ENCODE measurements around the gene THOC7. TPM values are rescaled to one million over a fixed set of nuclear protein-coding genes. Genes with fewer than 3 reads are reported as not detected.

THOC7 gene
- total RNA-seq, 2 experiments from 2014 or later: 77.7 to 78.1 TPM

DNA sequence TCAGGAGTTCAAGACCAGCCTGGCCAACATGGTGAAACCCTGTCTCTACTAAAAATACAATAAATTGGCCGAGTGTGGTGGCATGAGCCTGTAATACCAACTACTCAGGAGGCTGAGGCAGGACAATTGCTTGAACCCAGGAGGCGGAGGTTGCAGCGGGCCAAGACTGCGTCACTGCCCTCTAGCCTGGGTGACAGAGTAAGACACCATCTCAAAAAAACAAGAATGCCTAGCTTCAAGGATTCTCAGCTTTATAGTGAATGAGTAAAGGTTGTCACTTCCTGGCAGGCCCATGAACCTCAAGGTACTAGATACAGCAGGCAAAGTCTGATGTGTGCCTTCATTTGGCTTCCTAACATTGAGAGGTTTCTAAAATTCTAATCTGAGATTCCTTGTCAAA lies 14.4 kb downstream of the THOC7 start:
- no peak overlapping the region for H3K27ac Mint-ChIP-seq
- no peak for DNase-seq
- H3K4me1 Mint-ChIP-seq: no peaks in the 10 kb centered on the region
- H3K27me3 Mint-ChIP-seq: no peaks in the 10 kb centered on the region
- CTCF ChIA-PET: interaction anchor here (1.3 kb wide), 1 partner anchor 13 kb away, joined by 3 read pairs; no protein-coding TSS in a partner anchor
- ATAC-seq: no peak
- H3K9me3 Mint-ChIP-seq (ENCODE audit: low read depth): no peaks in the 10 kb centered on the region
- no peak overlapping the region for H3K4me3 Mint-ChIP-seq
- H3K36me3 Mint-ChIP-seq: peaks cover 18% of the 10 kb centered on the region

DNA sequence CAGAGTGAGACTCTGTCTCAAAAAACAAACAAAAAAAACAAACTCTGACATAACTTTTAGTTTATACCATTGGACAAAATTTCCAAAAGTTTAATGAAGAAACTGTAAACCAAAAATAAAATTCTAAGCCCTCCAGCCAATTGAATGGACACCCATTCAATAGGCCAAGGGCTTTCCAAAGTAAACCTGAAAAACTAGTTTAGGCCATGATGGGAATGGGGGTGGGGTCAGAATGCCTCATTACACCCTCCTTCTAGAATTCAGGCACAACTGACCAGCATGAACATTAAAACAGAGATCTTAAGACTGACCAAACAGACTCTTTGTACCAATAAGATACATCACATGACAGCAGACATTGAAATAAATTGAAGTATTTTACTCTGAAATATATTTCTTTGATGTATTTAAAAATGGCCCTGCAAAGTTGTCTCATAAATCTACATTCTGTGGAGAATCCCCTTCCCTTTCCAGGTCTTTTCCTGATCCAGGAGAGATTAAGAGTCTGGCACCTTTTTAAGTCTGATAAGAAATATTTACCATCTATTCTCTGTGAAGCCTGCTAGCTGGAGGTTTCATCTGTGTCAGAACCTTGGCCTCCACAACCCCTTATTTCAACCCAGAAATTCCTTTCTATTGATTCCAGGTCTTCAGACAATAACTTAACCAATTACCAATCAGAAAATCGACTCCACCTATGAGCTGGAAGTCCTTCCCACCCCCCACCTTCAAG lies 15.7 kb downstream of the THOC7 start:
- DNase-seq: no peak
- CTCF ChIA-PET: interaction anchor here (1.3 kb wide), 1 partner anchor 14 kb away, joined by 3 read pairs; no protein-coding TSS in a partner anchor
- ATAC-seq: no peak
- Mint-ChIP-seq H3K4me1 (no peaks in the 10 kb centered on the region), H3K27ac (no peak overlapping the region), H3K4me3 (no peak overlapping the region), H3K27me3 (no peaks in the 10 kb centered on the region), H3K9me3 (ENCODE audit: low read depth) (peaks cover 3% of the 10 kb centered on the region), H3K36me3 (peaks cover 27% of the 10 kb centered on the region)

- no peaks in the 10 kb centered on the region for H3K27me3 Mint-ChIP-seq
- H3K4me3 Mint-ChIP-seq: no peak overlapping the region
- no peaks in the 10 kb centered on the region for H3K4me1 Mint-ChIP-seq
- peaks cover 24% of the 10 kb centered on the region for H3K36me3 Mint-ChIP-seq
- ATAC-seq (no peak), DNase-seq (no peak)
- CTCF ChIA-PET: no interaction called here
- peaks cover 3% of the 10 kb centered on the region for H3K9me3 Mint-ChIP-seq (ENCODE audit: low read depth)
- no peak overlapping the region for H3K27ac Mint-ChIP-seq
These were observed 18.4 kb downstream of the THOC7 start for GRCh38 chr3:63845215-63845614.

- DNase-seq: no peak
- Mint-ChIP-seq H3K27ac (no peak overlapping the region), H3K36me3 (peaks cover 19% of the 10 kb centered on the region), H3K4me3 (no peak overlapping the region), H3K9me3 (ENCODE audit: low read depth) (peaks cover 3% of the 10 kb centered on the region), H3K27me3 (no peaks in the 10 kb centered on the region), H3K4me1 (no peaks in the 10 kb centered on the region)
- no peak for ATAC-seq
- CTCF ChIA-PET: no interaction called here
These were observed 21.5 kb downstream of the THOC7 start for GRCh38 chr3:63842127-63842526.

GRCh38 chr3:63841704-63842103 lies 21.9 kb downstream of the THOC7 start:
- Mint-ChIP-seq H3K4me3 (no peak overlapping the region), H3K36me3 (peaks cover 19% of the 10 kb centered on the region), H3K4me1 (no peaks in the 10 kb centered on the region), H3K9me3 (ENCODE audit: low read depth) (peaks cover 3% of the 10 kb centered on the region), H3K27ac (no peak overlapping the region), H3K27me3 (no peaks in the 10 kb centered on the region)
- no peak for DNase-seq
- CTCF ChIA-PET: no interaction called here
- ATAC-seq: no peak

- H3K36me3 Mint-ChIP-seq: peaks cover 24% of the 10 kb centered on the region
- H3K9me3 Mint-ChIP-seq (ENCODE audit: low read depth): no peaks in the 10 kb centered on the region
- CTCF ChIA-PET: interaction anchor here (0.6 kb wide), 1 partner anchor 128 kb away, joined by 3 read pairs; no protein-coding TSS in a partner anchor
- no peak overlapping the region for H3K27ac Mint-ChIP-seq
- H3K4me3 Mint-ChIP-seq: no peak overlapping the region
- no peak for DNase-seq
- ATAC-seq: no peak
- H3K27me3 Mint-ChIP-seq: no peaks in the 10 kb centered on the region
- H3K4me1 Mint-ChIP-seq: no peaks in the 10 kb centered on the region
These were observed 31.2 kb downstream of the THOC7 start for GRCh38 chr3:63832395-63832794.

- CTCF ChIA-PET: no interaction called here
- Mint-ChIP-seq H3K4me3 (no peak overlapping the region), H3K27ac (no peak overlapping the region), H3K27me3 (no peaks in the 10 kb centered on the region), H3K4me1 (no peaks in the 10 kb centered on the region), H3K9me3 (ENCODE audit: low read depth) (no peaks in the 10 kb centered on the region), H3K36me3 (peaks cover 25% of the 10 kb centered on the region)
- DNase-seq: no peak
- ATAC-seq: no peak
These were observed 33.1 kb downstream of the THOC7 start for GRCh38 chr3:63830526-63830925.

DNA sequence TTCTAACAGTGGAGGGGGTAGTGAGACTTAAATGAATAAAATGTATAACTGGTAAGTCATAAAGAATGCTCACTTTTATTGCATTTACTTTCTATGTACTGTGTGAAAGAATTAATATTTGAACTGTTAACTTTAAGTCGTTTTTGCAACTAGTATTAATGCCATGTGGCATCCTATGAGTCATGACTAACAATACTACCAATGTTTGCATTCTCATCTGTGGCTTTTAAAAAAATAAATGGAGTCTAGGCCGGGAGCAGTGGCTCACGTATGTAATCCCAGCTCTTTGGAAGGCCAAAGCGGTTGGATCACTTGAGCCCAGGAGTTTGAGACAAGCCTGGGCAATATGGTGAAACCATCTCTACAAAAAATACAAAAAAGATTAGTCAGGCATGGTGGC lies 39.3 kb downstream of the THOC7 start:
- Mint-ChIP-seq H3K27ac (no peak overlapping the region), H3K9me3 (ENCODE audit: low read depth) (no peaks in the 10 kb centered on the region), H3K4me3 (no peak overlapping the region), H3K4me1 (no peaks in the 10 kb centered on the region), H3K36me3 (peaks cover 8% of the 10 kb centered on the region), H3K27me3 (no peaks in the 10 kb centered on the region)
- no peak for ATAC-seq
- CTCF ChIA-PET: no interaction called here
- no peak for DNase-seq

- no peak within 1 kb of the TSS for H3K27ac Mint-ChIP-seq
- ATAC-seq (no peak), DNase-seq (no peak)
- no peaks in the 10 kb centered on the region for H3K27me3 Mint-ChIP-seq
- CTCF ChIA-PET: interaction anchor here (0.6 to 4.0 kb wide), 6 partner anchors 10 to 469 kb away, joined by 3 to 36 read pairs (median 4); no protein-coding TSS in a partner anchor
- peaks cover 1% of the 10 kb centered on the region for H3K36me3 Mint-ChIP-seq
- H3K4me3 Mint-ChIP-seq: no peak within 1 kb of the TSS
- no peaks in the 10 kb centered on the region for H3K9me3 Mint-ChIP-seq (ENCODE audit: low read depth)
- no peaks in the 10 kb centered on the region for H3K4me1 Mint-ChIP-seq
These were observed 44.5 kb downstream of the THOC7 start, which contains the start of gene C3orf49 for GRCh38 chr3:63819151-63819398. Gene C3orf49, plus strand, starts transcription at chr3:63819299. Its CDS starts 173 bp downstream, at chr3:63819472.

GRCh38 chr3:63818282-63819150 lies 45.1 kb downstream of the THOC7 start:
- no peaks in the 10 kb centered on the region for H3K4me1 Mint-ChIP-seq
- CTCF ChIA-PET: interaction anchor here (1.0 to 4.0 kb wide), 8 partner anchors 10 to 475 kb away, joined by 3 to 36 read pairs (median 4); no protein-coding TSS in a partner anchor
- no peaks in the 10 kb centered on the region for H3K9me3 Mint-ChIP-seq (ENCODE audit: low read depth)
- ATAC-seq (peak; percentile 60), DNase-seq (peak; percentile 70)
- no peak overlapping the region for H3K4me3 Mint-ChIP-seq
- H3K36me3 Mint-ChIP-seq: peaks cover under 1% of the 10 kb centered on the region
- no peak overlapping the region for H3K27ac Mint-ChIP-seq
- H3K27me3 Mint-ChIP-seq: no peaks in the 10 kb centered on the region

- Mint-ChIP-seq H3K27ac (no peak overlapping the region), H3K4me3 (no peak overlapping the region), H3K9me3 (ENCODE audit: low read depth) (no peaks in the 10 kb centered on the region), H3K27me3 (no peaks in the 10 kb centered on the region), H3K36me3 (no peaks in the 10 kb centered on the region), H3K4me1 (no peaks in the 10 kb centered on the region)
- CTCF ChIA-PET: interaction anchor here (1.1 to 4.0 kb wide), 3 partner anchors 12 to 467 kb away, joined by 3 to 36 read pairs (median 5); no protein-coding TSS in a partner anchor
- DNase-seq (no peak), ATAC-seq (no peak)
These were observed 46.4 kb downstream of the THOC7 start for GRCh38 chr3:63817225-63817624.

DNA sequence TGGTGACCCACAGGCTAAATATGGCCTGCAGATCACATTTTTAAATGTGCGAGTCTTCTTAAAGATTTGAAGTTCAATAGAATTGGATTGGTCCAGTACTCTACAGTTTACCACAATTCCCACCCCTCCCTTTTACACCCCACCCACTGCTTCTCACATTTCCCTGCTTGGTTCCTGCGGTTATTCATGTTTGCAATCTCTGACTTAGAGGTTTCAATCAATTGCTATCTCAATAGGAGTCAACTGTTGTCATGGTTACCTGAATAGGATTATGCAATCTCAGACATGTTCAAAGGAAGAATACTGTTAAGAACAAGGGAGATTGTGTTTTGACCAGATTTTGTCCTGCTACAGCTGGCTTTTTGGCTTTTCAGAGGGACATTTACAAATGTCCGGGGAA lies 49.4 kb downstream of the THOC7 start:
- H3K9me3 Mint-ChIP-seq (ENCODE audit: low read depth): no peaks in the 10 kb centered on the region
- H3K4me1 Mint-ChIP-seq: no peaks in the 10 kb centered on the region
- no peak overlapping the region for H3K27ac Mint-ChIP-seq
- DNase-seq (no peak), ATAC-seq (no peak)
- no peaks in the 10 kb centered on the region for H3K36me3 Mint-ChIP-seq
- CTCF ChIA-PET: no interaction called here
- H3K27me3 Mint-ChIP-seq: no peaks in the 10 kb centered on the region
- no peak overlapping the region for H3K4me3 Mint-ChIP-seq

DNA sequence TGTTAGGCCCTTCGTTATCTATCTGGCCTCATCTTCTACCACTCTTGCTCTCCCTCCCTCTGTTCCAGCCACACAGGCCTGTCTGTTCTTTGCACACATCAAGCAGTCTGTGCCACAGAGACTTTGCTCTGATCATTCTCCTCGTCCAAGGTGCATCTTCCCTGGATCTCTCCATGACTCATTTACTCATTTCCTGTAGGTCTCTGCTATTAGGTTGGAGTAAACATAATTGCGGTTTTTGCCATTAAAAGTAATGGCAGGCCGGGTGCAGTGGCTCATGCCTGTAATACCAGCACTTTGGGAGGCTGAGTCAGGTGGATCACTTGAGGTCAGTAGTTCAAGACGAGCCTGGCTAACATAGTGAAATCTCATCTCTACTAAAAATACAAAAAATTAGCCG lies 54.0 kb downstream of the THOC7 start:
- no peaks in the 10 kb centered on the region for H3K36me3 Mint-ChIP-seq
- ATAC-seq: no peak
- CTCF ChIA-PET: no interaction called here

DNA sequence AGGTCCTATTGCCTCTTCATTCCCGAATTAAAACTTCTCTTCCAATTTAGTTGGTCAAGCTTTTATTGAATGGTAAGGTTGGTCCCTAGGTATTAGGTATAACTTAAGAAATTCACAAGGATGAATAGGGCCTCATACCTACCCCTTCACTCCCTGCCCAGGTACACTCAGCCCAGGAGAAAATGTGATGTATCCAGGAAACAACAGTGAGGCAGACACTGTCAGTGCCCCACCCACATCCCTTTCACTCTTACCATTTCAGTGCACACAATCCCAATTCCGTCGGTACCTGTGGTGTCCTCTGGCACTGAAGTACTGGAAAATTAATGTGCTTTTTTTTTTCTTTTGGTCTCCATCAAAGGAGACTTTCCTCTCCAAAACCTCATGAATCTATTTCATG lies 55.0 kb downstream of the THOC7 start:
- CTCF ChIA-PET: no interaction called here
- DNase-seq (no peak), ATAC-seq (no peak)
- no peak overlapping the region for H3K4me3 Mint-ChIP-seq
- H3K36me3 Mint-ChIP-seq: no peaks in the 10 kb centered on the region
- H3K4me1 Mint-ChIP-seq: no peaks in the 10 kb centered on the region
- H3K9me3 Mint-ChIP-seq (ENCODE audit: low read depth): no peaks in the 10 kb centered on the region
- H3K27ac Mint-ChIP-seq: no peak overlapping the region
- H3K27me3 Mint-ChIP-seq: no peaks in the 10 kb centered on the region

More for the DNA sequence above, 54.0 kb downstream of the THOC7 start:
- Mint-ChIP-seq H3K27ac (no peak overlapping the region), H3K9me3 (ENCODE audit: low read depth) (no peaks in the 10 kb centered on the region), H3K4me1 (no peaks in the 10 kb centered on the region), H3K27me3 (no peaks in the 10 kb centered on the region), H3K4me3 (no peak overlapping the region)
- no peak for DNase-seq

All from activated CD8-positive, alpha-beta memory T cell treated with anti-CD3 and anti-CD28 coated beads, Interleukin-2, amount 10 ng/mL, durations not matched to agents 7 days and 5 days (primary cell).